ENCODE measurements around the gene WASF3. TPM values are rescaled to one million over a fixed set of nuclear protein-coding genes. Genes with fewer than 3 reads are reported as not detected.

Gene WASF3
- total RNA-seq, 1 donor from 2014 or later, result not detected

- intact Hi-C loops (cut with micrococcal nuclease), result no loop called here
Observed at GRCh38 chr13:26680123-26680450, 122.6 kb downstream of the WASF3 start.

GRCh38 chr13:26680572-26680971 is 123.1 kb downstream of the WASF3 start:
- intact Hi-C loops (cut with micrococcal nuclease), result no loop called here

- intact Hi-C loops (cut with micrococcal nuclease), result no loop called here
Observed at GRCh38 chr13:26681036-26681435, 123.6 kb downstream of the WASF3 start.

- intact Hi-C loops (cut with micrococcal nuclease), result no loop called here
Observed at GRCh38 chr13:26682606-26683005, 125.1 kb downstream of the WASF3 start.

- intact Hi-C loops (cut with micrococcal nuclease), result no loop called here
Observed at GRCh38 chr13:26685606-26686005, 128.1 kb downstream of the WASF3 start.

GRCh38 chr13:26686285-26686684 is 128.8 kb downstream of the WASF3 start:
- intact Hi-C loops (cut with micrococcal nuclease), result no loop called here

- intact Hi-C loops (cut with micrococcal nuclease), result no loop called here
Observed at GRCh38 chr13:26688286-26688685, 130.8 kb downstream of the WASF3 start.

GRCh38 chr13:26688980-26689379 is 131.5 kb downstream of the WASF3 start:
- intact Hi-C loops (cut with micrococcal nuclease), result no loop called here

- intact Hi-C loops (cut with micrococcal nuclease), result no loop called here
Observed at GRCh38 chr13:26693749-26694463, 136.4 kb downstream of the WASF3 start.

GRCh38 chr13:26694609-26695359 is 137.3 kb downstream of the WASF3 start:
- intact Hi-C loops (cut with micrococcal nuclease), result no loop called here

- intact Hi-C loops (cut with micrococcal nuclease), result no loop called here
Observed at GRCh38 chr13:26695360-26695705, 137.8 kb downstream of the WASF3 start.

GRCh38 chr13:26695891-26696311 is 138.4 kb downstream of the WASF3 start:
- intact Hi-C loops (cut with micrococcal nuclease), result no loop called here

GRCh38 chr13:26697069-26697955 is 139.8 kb downstream of the WASF3 start:
- intact Hi-C loops (cut with micrococcal nuclease), result no loop called here

- intact Hi-C loops (cut with micrococcal nuclease), result loop anchor here (1.0 to 2.0 kb wide), 4 partner anchors 202 to 1124 kb away; partner anchors contain the start of gene CDK8
Observed at GRCh38 chr13:26698392-26699196, 141.1 kb downstream of the WASF3 start.

- intact Hi-C loops (cut with micrococcal nuclease), result loop anchor here (2.0 kb wide), 2 partner anchors 444 to 1124 kb away; partner anchors contain the start of gene CDK8
Observed at GRCh38 chr13:26699197-26699490, 141.7 kb downstream of the WASF3 start.

- intact Hi-C loops (cut with micrococcal nuclease), result no loop called here
Observed at GRCh38 chr13:26705536-26705935, 148.1 kb downstream of the WASF3 start.

GRCh38 chr13:26706381-26706780 is 148.9 kb downstream of the WASF3 start:
- intact Hi-C loops (cut with micrococcal nuclease), result no loop called here

GRCh38 chr13:26707122-26708006 is 149.9 kb downstream of the WASF3 start:
- intact Hi-C loops (cut with micrococcal nuclease), result loop anchor here (1.0 kb wide), 1 partner anchor 223 kb away; no protein-coding TSS in a partner anchor

- intact Hi-C loops (cut with micrococcal nuclease), result no loop called here
Observed at GRCh38 chr13:26708007-26708297, 150.5 kb downstream of the WASF3 start.

GRCh38 chr13:26709461-26709860 is 152.0 kb downstream of the WASF3 start:
- intact Hi-C loops (cut with micrococcal nuclease), result no loop called here

All from T-helper 1 cell treated with Interleukin-12 subunit alpha and Interleukin-12 subunit beta and Interleukin-4 antibody, amounts not matched to agents 30 ng/mL and 1 ng/mL, for 36 hours (primary cell).